ENCODE data around the gene BOD1L2.

DNA sequence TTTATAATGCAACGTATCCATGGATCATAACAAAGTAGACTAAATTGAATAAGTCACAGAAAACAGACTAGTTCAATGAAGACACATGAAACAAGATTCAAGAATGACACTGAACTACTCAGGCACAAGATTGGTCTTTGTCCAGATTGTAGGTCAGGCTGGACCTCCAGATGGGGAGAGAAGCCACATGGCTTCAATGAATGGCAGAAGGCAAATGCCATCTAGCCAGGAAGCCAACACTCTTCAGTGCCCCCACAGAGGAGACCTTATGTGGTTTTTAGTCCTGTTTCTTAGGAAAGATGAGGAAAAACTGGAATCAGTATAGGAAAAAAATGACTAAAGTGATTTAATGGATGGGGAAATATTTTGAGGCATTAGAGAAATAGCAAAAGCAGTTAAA lies 43.1 kb downstream of the BOD1L2 start:
- TF ChIP-seq, protein P1, sequence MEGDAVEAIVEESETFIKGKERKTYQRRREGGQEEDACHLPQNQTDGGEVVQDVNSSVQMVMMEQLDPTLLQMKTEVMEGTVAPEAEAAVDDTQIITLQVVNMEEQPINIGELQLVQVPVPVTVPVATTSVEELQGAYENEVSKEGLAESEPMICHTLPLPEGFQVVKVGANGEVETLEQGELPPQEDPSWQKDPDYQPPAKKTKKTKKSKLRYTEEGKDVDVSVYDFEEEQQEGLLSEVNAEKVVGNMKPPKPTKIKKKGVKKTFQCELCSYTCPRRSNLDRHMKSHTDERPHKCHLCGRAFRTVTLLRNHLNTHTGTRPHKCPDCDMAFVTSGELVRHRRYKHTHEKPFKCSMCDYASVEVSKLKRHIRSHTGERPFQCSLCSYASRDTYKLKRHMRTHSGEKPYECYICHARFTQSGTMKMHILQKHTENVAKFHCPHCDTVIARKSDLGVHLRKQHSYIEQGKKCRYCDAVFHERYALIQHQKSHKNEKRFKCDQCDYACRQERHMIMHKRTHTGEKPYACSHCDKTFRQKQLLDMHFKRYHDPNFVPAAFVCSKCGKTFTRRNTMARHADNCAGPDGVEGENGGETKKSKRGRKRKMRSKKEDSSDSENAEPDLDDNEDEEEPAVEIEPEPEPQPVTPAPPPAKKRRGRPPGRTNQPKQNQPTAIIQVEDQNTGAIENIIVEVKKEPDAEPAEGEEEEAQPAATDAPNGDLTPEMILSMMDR (IDR thresholded peaks at IDR 0.05): no peak
- TF ChIP-seq POLR2A (IDR thresholded peaks at IDR 0.05): no peak
